ENCODE measurements around the gene GAK. TPM values are rescaled to one million over a fixed set of nuclear protein-coding genes. Genes with fewer than 3 reads are reported as not detected.

GAK gene
- total RNA-seq, 1 donor from 2014 or later, result 27.6 TPM

- Mint-ChIP-seq H3K9me3 (peaks cover 2% of the 10 kb centered on the region), H3K27ac (no peak overlapping the region), H3K27me3 (ENCODE audit: insufficient read depth, low read depth) (no peaks in the 10 kb centered on the region)
These were observed 127.3 kb downstream of the GAK start for GRCh38 chr4:804804-805203.

DNA sequence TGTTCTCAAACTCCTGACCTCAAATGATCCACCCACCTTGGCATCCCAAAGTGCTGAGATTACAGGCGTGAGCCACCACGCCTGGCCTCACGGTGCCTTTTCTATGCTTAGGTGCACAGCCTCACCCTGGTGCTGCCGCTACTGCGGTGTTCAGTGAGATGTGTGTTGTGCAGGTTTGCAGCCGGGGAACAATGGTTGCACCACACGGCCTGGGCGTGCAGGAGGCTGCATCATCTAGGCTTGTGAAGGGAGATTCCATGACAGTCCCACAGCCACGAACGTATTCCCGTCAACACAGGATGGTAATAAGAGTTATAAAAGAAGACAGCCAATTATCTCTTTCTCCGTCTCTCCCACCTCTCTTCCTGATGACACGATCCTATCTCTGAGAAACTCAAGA, 128.2 kb downstream of the GAK start:
- no peaks in the 10 kb centered on the region for H4K20me1 ChIP-seq (ENCODE audit: low read depth)
- no peaks in the 10 kb centered on the region for H3K79me2 ChIP-seq (ENCODE audit: low read depth)
- no peaks in the 10 kb centered on the region for H3K36me3 ChIP-seq
- no peak for TF ChIP-seq EZH2 (IDR thresholded peaks at IDR 0.05)
- TF ChIP-seq, protein P1, sequence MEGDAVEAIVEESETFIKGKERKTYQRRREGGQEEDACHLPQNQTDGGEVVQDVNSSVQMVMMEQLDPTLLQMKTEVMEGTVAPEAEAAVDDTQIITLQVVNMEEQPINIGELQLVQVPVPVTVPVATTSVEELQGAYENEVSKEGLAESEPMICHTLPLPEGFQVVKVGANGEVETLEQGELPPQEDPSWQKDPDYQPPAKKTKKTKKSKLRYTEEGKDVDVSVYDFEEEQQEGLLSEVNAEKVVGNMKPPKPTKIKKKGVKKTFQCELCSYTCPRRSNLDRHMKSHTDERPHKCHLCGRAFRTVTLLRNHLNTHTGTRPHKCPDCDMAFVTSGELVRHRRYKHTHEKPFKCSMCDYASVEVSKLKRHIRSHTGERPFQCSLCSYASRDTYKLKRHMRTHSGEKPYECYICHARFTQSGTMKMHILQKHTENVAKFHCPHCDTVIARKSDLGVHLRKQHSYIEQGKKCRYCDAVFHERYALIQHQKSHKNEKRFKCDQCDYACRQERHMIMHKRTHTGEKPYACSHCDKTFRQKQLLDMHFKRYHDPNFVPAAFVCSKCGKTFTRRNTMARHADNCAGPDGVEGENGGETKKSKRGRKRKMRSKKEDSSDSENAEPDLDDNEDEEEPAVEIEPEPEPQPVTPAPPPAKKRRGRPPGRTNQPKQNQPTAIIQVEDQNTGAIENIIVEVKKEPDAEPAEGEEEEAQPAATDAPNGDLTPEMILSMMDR (IDR thresholded peaks at IDR 0.05), result no peak
- no peak for TF ChIP-seq EZH2phosphoT487 (IDR thresholded peaks at IDR 0.05)
- H3F3A ChIP-seq (ENCODE audit: low read depth), result no peaks in the 10 kb centered on the region
- no peak overlapping the region for H2AFZ ChIP-seq (replicated peaks)
- no peak overlapping the region for H3K9ac ChIP-seq
- Mint-ChIP-seq H3K27me3 (ENCODE audit: insufficient read depth, low read depth) (peaks cover 2% of the 10 kb centered on the region), H3K36me3 (no peaks in the 10 kb centered on the region), H3K4me1 (no peaks in the 10 kb centered on the region), H3K27ac (no peak overlapping the region), H3K4me3 (no peak overlapping the region), H3K9me3 (peaks cover 2% of the 10 kb centered on the region)
- H3K4me1 ChIP-seq, result no peaks in the 10 kb centered on the region
- H3K4me2 ChIP-seq, result no peak overlapping the region
- no peaks in the 10 kb centered on the region for H3K9me3 ChIP-seq (ENCODE audit: low read depth)
- peaks cover 49% of the 10 kb centered on the region for H3K27me3 ChIP-seq
- H3K27ac ChIP-seq, result no peak overlapping the region
- no peak overlapping the region for H3K4me3 ChIP-seq
- DNase-seq (ENCODE audit: low spot score), result no peak

More at GRCh38 chr4:804804-805203, 127.3 kb downstream of the GAK start:
- Histone ChIP-seq H3K9me3 (ENCODE audit: low read depth) (no peaks in the 10 kb centered on the region), H4K20me1 (ENCODE audit: low read depth) (no peaks in the 10 kb centered on the region), H3K4me2 (no peak overlapping the region), H3K4me3 (no peak overlapping the region), H2AFZ (replicated peaks) (no peak overlapping the region), H3F3A (ENCODE audit: low read depth) (no peaks in the 10 kb centered on the region), H3K4me1 (no peaks in the 10 kb centered on the region), H3K36me3 (no peaks in the 10 kb centered on the region), H3K79me2 (ENCODE audit: low read depth) (no peaks in the 10 kb centered on the region), H3K27me3 (peaks cover 54% of the 10 kb centered on the region), H3K9ac (no peak overlapping the region), H3K27ac (no peak overlapping the region)
- DNase-seq (ENCODE audit: low spot score), result no peak
- TF ChIP-seq EZH2phosphoT487 (IDR thresholded peaks at IDR 0.05), result no peak
- TF ChIP-seq EZH2 (IDR thresholded peaks at IDR 0.05), result no peak
- TF ChIP-seq, protein P1 (IDR thresholded peaks at IDR 0.05), result no peak
- no peak overlapping the region for H3K4me3 Mint-ChIP-seq
- H3K36me3 Mint-ChIP-seq, result no peaks in the 10 kb centered on the region
- H3K4me1 Mint-ChIP-seq, result no peaks in the 10 kb centered on the region

- H3K9me3 Mint-ChIP-seq, result no peaks in the 10 kb centered on the region
- no peak for DNase-seq (ENCODE audit: low spot score)
- no peaks in the 10 kb centered on the region for H3K36me3 Mint-ChIP-seq
- Histone ChIP-seq H3K79me2 (ENCODE audit: low read depth) (no peaks in the 10 kb centered on the region), H4K20me1 (ENCODE audit: low read depth) (no peaks in the 10 kb centered on the region), H3K9me3 (ENCODE audit: low read depth) (no peaks in the 10 kb centered on the region), H3K27me3 (peaks cover 50% of the 10 kb centered on the region), H3K36me3 (no peaks in the 10 kb centered on the region), H3K4me3 (no peak overlapping the region), H3K27ac (no peak overlapping the region), H3F3A (ENCODE audit: low read depth) (no peaks in the 10 kb centered on the region), H2AFZ (replicated peaks) (no peak overlapping the region), H3K9ac (no peak overlapping the region), H3K4me1 (no peaks in the 10 kb centered on the region), H3K4me2 (no peak overlapping the region)
- no peak overlapping the region for H3K27ac Mint-ChIP-seq
- no peak overlapping the region for H3K4me3 Mint-ChIP-seq
- TF ChIP-seq, protein P1 (IDR thresholded peaks at IDR 0.05), result no peak
- TF ChIP-seq EZH2 (IDR thresholded peaks at IDR 0.05) (no peak), EZH2phosphoT487 (IDR thresholded peaks at IDR 0.05) (no peak)
- no peaks in the 10 kb centered on the region for H3K4me1 Mint-ChIP-seq
- H3K27me3 Mint-ChIP-seq (ENCODE audit: insufficient read depth, low read depth), result peaks cover 11% of the 10 kb centered on the region
These were observed 130.5 kb downstream of the GAK start for GRCh38 chr4:801436-802124.

Other genes with a start within 250 kb of the GAK start
- gene SLC49A3, start 243.2 kb downstream of the GAK start, total RNA-seq (ENCODE audit: low replicate concordance), result 1.9 and 3.4 TPM in 2 replicates
- 44.7 and 59.1 TPM in 2 replicates for gene PCGF3, start 226.5 kb downstream of the GAK start, total RNA-seq (ENCODE audit: low replicate concordance)
- not detected in 2 replicates for gene CPLX1, start 106.2 kb downstream of the GAK start, total RNA-seq (ENCODE audit: low replicate concordance)
- gene TMEM175, start 144 bp upstream of the GAK start, total RNA-seq (ENCODE audit: low replicate concordance), result 4.4 and 10.1 TPM in 2 replicates
- 5.1 and 16.0 TPM in 2 replicates for gene DGKQ, start 41.3 kb upstream of the GAK start, total RNA-seq (ENCODE audit: low replicate concordance)
- gene IDUA, start 54.7 kb upstream of the GAK start, total RNA-seq (ENCODE audit: low replicate concordance), result 0.47 and 10.7 TPM in 2 replicates
- gene SLC26A1, start 61.1 kb upstream of the GAK start, total RNA-seq (ENCODE audit: low replicate concordance), result 0.19 TPM in 1 of 2 replicates, not detected in the other
- gene FGFRL1, start 79.3 kb upstream of the GAK start, total RNA-seq (ENCODE audit: low replicate concordance), result 9.6 and 27.4 TPM in 2 replicates
- gene RNF212, start 181.2 kb upstream of the GAK start, total RNA-seq (ENCODE audit: low replicate concordance), result 3.4 and 3.7 TPM in 2 replicates
- 2.1 and 9.0 TPM in 2 replicates for gene SPON2, start 240.3 kb upstream of the GAK start, total RNA-seq (ENCODE audit: low replicate concordance)